Measurements from ENCODE around the gene CACNB4.

The CACNB4 gene

GRCh38 chr2:151789055-151789834 lies 309.6 kb downstream of the CACNB4 start:
- ChIA-PET POLR2A (no interaction called here), CTCF (interaction anchor here (0.6 kb wide), 2 partner anchors 10 to 183 kb away, joined by 3 to 7 read pairs; no protein-coding TSS in a partner anchor)
- no peak for DNase-seq (ENCODE audit: extremely low spot score)
- TF ChIP-seq ELF4 (IDR thresholded peaks at IDR 0.05) (no peak), SP1 (IDR thresholded peaks at IDR 0.05) (no peak), FOXA1 (IDR thresholded peaks at IDR 0.05) (no peak), FOXK2 (IDR thresholded peaks at IDR 0.05) (no peak), HDGF (IDR thresholded peaks at IDR 0.05; ENCODE audit: borderline replicate concordance) (no peak), FOXM1 (IDR thresholded peaks at IDR 0.05; ENCODE audit: borderline replicate concordance) (no peak), LEF1 (IDR thresholded peaks at IDR 0.05; ENCODE audit: borderline replicate concordance) (no peak), ARNT (IDR thresholded peaks at IDR 0.05) (no peak), CTBP1 (IDR thresholded peaks at IDR 0.05; ENCODE audit: borderline replicate concordance) (no peak)

GRCh38 chr2:151786483-151786882 lies 312.4 kb downstream of the CACNB4 start:
- POLR2A ChIA-PET = no interaction called here
- TF ChIP-seq LEF1 (IDR thresholded peaks at IDR 0.05; ENCODE audit: borderline replicate concordance) = no peak
- TF ChIP-seq HDGF (IDR thresholded peaks at IDR 0.05; ENCODE audit: borderline replicate concordance) = no peak
- no peak for TF ChIP-seq L3MBTL2 (conservative IDR thresholded peaks at IDR 0.05)
- no peak for TF ChIP-seq ARNT (IDR thresholded peaks at IDR 0.05)
- TF ChIP-seq TARDBP (IDR thresholded peaks at IDR 0.05) = no peak
- TF ChIP-seq FOXK2 (IDR thresholded peaks at IDR 0.05) = no peak
- TF ChIP-seq ZNF384 (IDR thresholded peaks at IDR 0.05) = no peak
- no peak for TF ChIP-seq FOXA1 (IDR thresholded peaks at IDR 0.05)
- TF ChIP-seq NFRKB (IDR thresholded peaks at IDR 0.05) = no peak
- no peak for TF ChIP-seq FOXM1 (IDR thresholded peaks at IDR 0.05; ENCODE audit: borderline replicate concordance)
- TF ChIP-seq SP1 (IDR thresholded peaks at IDR 0.05) = no peak
- no peak for TF ChIP-seq ELF4 (IDR thresholded peaks at IDR 0.05)
- no peak for TF ChIP-seq BHLHE40 (IDR thresholded peaks at IDR 0.05; ENCODE audit: borderline replicate concordance)
- no peak for TF ChIP-seq SUZ12 (IDR thresholded peaks at IDR 0.05)
- no peak for TF ChIP-seq PKNOX1 (IDR thresholded peaks at IDR 0.05)
- CTCF ChIA-PET = no interaction called here
- no peak for DNase-seq (ENCODE audit: extremely low spot score)

GRCh38 chr2:151786077-151786476 lies 312.8 kb downstream of the CACNB4 start:
- no peak for DNase-seq (ENCODE audit: extremely low spot score)
- no peak for TF ChIP-seq LEF1 (IDR thresholded peaks at IDR 0.05; ENCODE audit: borderline replicate concordance)
- POLR2A ChIA-PET = no interaction called here
- CTCF ChIA-PET = no interaction called here

GRCh38 chr2:151783133-151783520 lies 315.7 kb downstream of the CACNB4 start:
- POLR2A ChIA-PET = no interaction called here
- CTCF ChIA-PET = no interaction called here
- TF ChIP-seq SP1 (IDR thresholded peaks at IDR 0.05) (no peak), TARDBP (IDR thresholded peaks at IDR 0.05) (no peak), ARNT (IDR thresholded peaks at IDR 0.05) (no peak), ZNF384 (IDR thresholded peaks at IDR 0.05) (no peak), NFRKB (IDR thresholded peaks at IDR 0.05) (no peak), FOXK2 (IDR thresholded peaks at IDR 0.05) (no peak), FOXA1 (IDR thresholded peaks at IDR 0.05) (no peak), LEF1 (IDR thresholded peaks at IDR 0.05; ENCODE audit: borderline replicate concordance) (no peak), SUZ12 (IDR thresholded peaks at IDR 0.05) (no peak), L3MBTL2 (conservative IDR thresholded peaks at IDR 0.05) (no peak), HDGF (IDR thresholded peaks at IDR 0.05; ENCODE audit: borderline replicate concordance) (no peak), BHLHE40 (IDR thresholded peaks at IDR 0.05; ENCODE audit: borderline replicate concordance) (no peak)
- no peak for DNase-seq (ENCODE audit: extremely low spot score)

Data from HEK293T (cell line).